Activated T-cell treated with anti-CD3 and anti-CD28 coated beads for 1 hour (primary cell): ENCODE measurements around the gene MTUS2.

Source experiments
- DNase-seq: peaks from one replicate; pipeline ENCODE4 v3.0.0-alpha.2; 2020; ENCODE audit warnings: low read depth

Gene MTUS2

GRCh38 chr13:29452773-29453616 lies 632.9 kb downstream of the MTUS2 start:
- DNase-seq, result no peak

- no peak for DNase-seq
Observed at GRCh38 chr13:29453617-29454011, 633.5 kb downstream of the MTUS2 start.

- no peak for DNase-seq
Observed at GRCh38 chr13:29454931-29455481, 634.9 kb downstream of the MTUS2 start.

GRCh38 chr13:29456419-29456818 lies 636.3 kb downstream of the MTUS2 start:
- DNase-seq, result no peak

GRCh38 chr13:29457299-29457698 lies 637.2 kb downstream of the MTUS2 start:
- no peak for DNase-seq

- DNase-seq, result no peak
Observed at GRCh38 chr13:29458419-29458818, 638.3 kb downstream of the MTUS2 start.

GRCh38 chr13:29459813-29460355 lies 639.7 kb downstream of the MTUS2 start:
- no peak for DNase-seq

GRCh38 chr13:29464105-29464679 lies 644.1 kb downstream of the MTUS2 start:
- no peak for DNase-seq

GRCh38 chr13:29465741-29466293 lies 645.7 kb downstream of the MTUS2 start:
- DNase-seq, result no peak

- no peak for DNase-seq
Observed at GRCh38 chr13:29471551-29471950, 651.4 kb downstream of the MTUS2 start.

GRCh38 chr13:29472332-29472961 lies 652.3 kb downstream of the MTUS2 start:
- DNase-seq, result peak; percentile 12

GRCh38 chr13:29473166-29473565 lies 653.0 kb downstream of the MTUS2 start:
- no peak for DNase-seq

GRCh38 chr13:29474991-29475390 lies 654.9 kb downstream of the MTUS2 start:
- DNase-seq, result no peak

- no peak for DNase-seq
Observed at GRCh38 chr13:29476046-29476445, 655.9 kb downstream of the MTUS2 start.

- DNase-seq, result no peak
Observed at GRCh38 chr13:29479716-29480492, 659.8 kb downstream of the MTUS2 start.

GRCh38 chr13:29480893-29481525 lies 660.9 kb downstream of the MTUS2 start:
- DNase-seq, result no peak

- DNase-seq, result no peak
Observed at GRCh38 chr13:29481603-29482002, 661.5 kb downstream of the MTUS2 start.

GRCh38 chr13:29482504-29482903 lies 662.4 kb downstream of the MTUS2 start:
- DNase-seq, result no peak

- DNase-seq, result no peak
Observed at GRCh38 chr13:29483211-29483610, 663.1 kb downstream of the MTUS2 start.

GRCh38 chr13:29483623-29484022 lies 663.5 kb downstream of the MTUS2 start:
- no peak for DNase-seq

GRCh38 chr13:29484236-29484635 lies 664.1 kb downstream of the MTUS2 start:
- DNase-seq, result no peak
